RPMI8226 (cell line): Measurements from ENCODE around the gene SMARCD1.
"Not testable (repeated sequence)": the region's sequence is repeated elsewhere in the genome, so short reads cannot be mapped to it uniquely, and the experiment has no call there.

ENCODE experiments used
- DNase-seq: peaks from one replicate; pipeline ENCODE4 v3.0.0-alpha.2; 2015

Gene SMARCD1

GRCh38 chr12:50078281-50078680 is 6.9 kb upstream of the SMARCD1 start:
- DNase-seq: no peak

GRCh38 chr12:50079771-50080170 is 5.4 kb upstream of the SMARCD1 start:
- no peak for DNase-seq

GRCh38 chr12:50081096-50081808 is 3.9 kb upstream of the SMARCD1 start:
- no peak for DNase-seq

GRCh38 chr12:50082644-50083043 is 2.5 kb upstream of the SMARCD1 start:
- DNase-seq: no peak

- no peak for DNase-seq
Observed at GRCh38 chr12:50083301-50083700, 1.8 kb upstream of the SMARCD1 start.

GRCh38 chr12:50084409-50084774 is 750 bp upstream of the SMARCD1 start:
- not testable (repeated sequence) for DNase-seq

- DNase-seq: no peak
Observed at GRCh38 chr12:50085615-50086072, 502 bp downstream of the SMARCD1 start.

- DNase-seq: peak; percentile 87
Observed at GRCh38 chr12:50086148-50086547, 1.0 kb downstream of the SMARCD1 start.

- no peak for DNase-seq
Observed at GRCh38 chr12:50087151-50087550, 2.0 kb downstream of the SMARCD1 start.

- DNase-seq: no peak
Observed at GRCh38 chr12:50087995-50088394, 2.9 kb downstream of the SMARCD1 start.

- DNase-seq: peak; percentile 80
Observed at GRCh38 chr12:50088577-50089335, 3.6 kb downstream of the SMARCD1 start.

GRCh38 chr12:50089730-50090129 is 4.6 kb downstream of the SMARCD1 start:
- DNase-seq: no peak

GRCh38 chr12:50090391-50090790 is 5.2 kb downstream of the SMARCD1 start:
- DNase-seq: no peak

- no peak for DNase-seq
Observed at GRCh38 chr12:50097952-50098351, 12.8 kb downstream of the SMARCD1 start.

- DNase-seq: no peak
Observed at GRCh38 chr12:50099302-50100008, 14.3 kb downstream of the SMARCD1 start.

- no peak for DNase-seq
Observed at GRCh38 chr12:50100561-50100960, 15.4 kb downstream of the SMARCD1 start.

- DNase-seq: no peak
Observed at GRCh38 chr12:50101663-50102062, 16.5 kb downstream of the SMARCD1 start.

GRCh38 chr12:50102131-50102531 is 17.0 kb downstream of the SMARCD1 start:
- no peak for DNase-seq

GRCh38 chr12:50102646-50103309 is 17.6 kb downstream of the SMARCD1 start:
- no peak for DNase-seq

GRCh38 chr12:50103351-50103750 is 18.2 kb downstream of the SMARCD1 start:
- no peak for DNase-seq

GRCh38 chr12:50103767-50104321 is 18.7 kb downstream of the SMARCD1 start, which contains the start of gene GPD1:
Gene GPD1 (plus strand): TSS chr12:50104008. CDS start chr12:50104051, 43 bp downstream.
- peak; percentile 92 for DNase-seq
